CD4-positive, alpha-beta T cell (primary cell): ENCODE results near the gene PHKA1. TPM values are rescaled to one million over a fixed set of nuclear protein-coding genes. Genes with fewer than 3 reads are reported as not detected.

Experiments used
- ATAC-seq: fragments of 200-7000 bp; cut with Tn5 transposase; one replicate; pipeline ENCODE4 v1.10.0; 2022; ENCODE audit warnings: mild to moderate bottlenecking; ENCODE audit not compliant: poor library complexity
- CTCF ChIA-PET: fragments of 350-600 bp; sonication (Branson Sonifier 250); formaldehyde crosslinking; loops from one replicate; lab custom pipeline; 2021; ENCODE audit warnings: antibody characterized with exemption, inconsistent platforms; lab: Charles Lee
- POLR2A ChIA-PET: fragments of 350-600 bp; sonication (Branson Sonifier 250); formaldehyde crosslinking; loops from one replicate; lab custom pipeline; 2021; ENCODE audit warnings: antibody characterized with exemption, inconsistent platforms; lab: Charles Lee
- DNase-seq, 14 experiments: peaks; one replicate each; pipeline ENCODE4 v3.0.0-alpha.2; 2013 to 2020; ENCODE audit warnings: mixed read lengths in 2 of 14
- H3K27ac ChIP-seq, 2 donors: one replicate each; pipeline versions ENCODE4 v1.5.1 to v1.7.0; 2013; ENCODE audit warnings: low read length in 2 of 2, low read depth in 1 of 2, mild to moderate bottlenecking in 1 of 2
- H3K27me3 ChIP-seq, 2 experiments: 1 replicate in 1 of 2; 2 replicates in 1 of 2; pipeline versions ENCODE4 v1.6.1 to v1.7.0; 2013; ENCODE audit warnings: low read length in 2 of 2, control low read depth in 1 of 2, mild to moderate bottlenecking in 1 of 2, moderate library complexity in 1 of 2; ENCODE audit not compliant: insufficient read depth in 2 of 2, control insufficient read depth in 1 of 2
- H3K36me3 ChIP-seq: one replicate; pipeline ENCODE4 v1.6.1; 2013; ENCODE audit warnings: low read length, control low read depth; ENCODE audit not compliant: insufficient read depth
- H3K4me1 ChIP-seq: one replicate; pipeline ENCODE4 v1.6.1; 2013; ENCODE audit warnings: low read length, control low read depth; ENCODE audit not compliant: insufficient read depth
- H3K4me3 ChIP-seq: one replicate; pipeline ENCODE4 v1.5.1; 2013; ENCODE audit warnings: mild to moderate bottlenecking, low read length, moderate library complexity
- H3K9me3 ChIP-seq, 2 experiments: 1 replicate in 1 of 2; 2 replicates in 1 of 2; pipeline versions ENCODE4 v1.6.1 to v1.7.0; 2013; ENCODE audit warnings: low read length in 2 of 2, mild to moderate bottlenecking in 2 of 2, control low read depth in 1 of 2, moderate library complexity in 1 of 2; ENCODE audit not compliant: control insufficient read depth in 1 of 2, insufficient read depth in 1 of 2
- H3K27ac Mint-ChIP-seq: one replicate; pipeline ENCODE4 v1.8.0; 2020; ENCODE audit warnings: mixed read lengths
- H3K27me3 Mint-ChIP-seq: one replicate; pipeline ENCODE4 v1.8.0; 2021; ENCODE audit warnings: mixed read lengths
- H3K36me3 Mint-ChIP-seq: one replicate; pipeline ENCODE4 v1.8.0; 2021; ENCODE audit warnings: low read depth, mixed read lengths
- H3K4me1 Mint-ChIP-seq: one replicate; pipeline ENCODE4 v1.8.0; 2021; ENCODE audit warnings: low read depth, mixed read lengths
- H3K4me3 Mint-ChIP-seq: one replicate; pipeline ENCODE4 v1.8.0; 2020; ENCODE audit warnings: mild to moderate bottlenecking, mixed read lengths
- H3K9me3 Mint-ChIP-seq: one replicate; pipeline ENCODE4 v1.8.0; 2020; ENCODE audit warnings: mixed read lengths
- CTCF ChIP-seq: fragments of 200-600 bp; IDR thresholded peaks from one replicate; pipeline ENCODE4 v1.8.0; 2022; ENCODE audit warnings: antibody characterized with exemption, mild to moderate bottlenecking
- intact Hi-C, 2 experiments: fragments of 100-400 bp; cut with DNase I in 1 of 2; cut with micrococcal nuclease in 1 of 2; formaldehyde crosslinking; loops; one replicate each; pipeline versions ENCODE4 v1.15.1 to v1.9.0; 2023 to 2025; cut with DNase I, micrococcal nuclease
- total RNA-seq, 174 experiments: library from RNA in 2 of 174; stranded (reverse) in 2 of 174; gene quantifications; one replicate each; pipeline ENCODE4 v1.2.3 and lab custom pipeline; 2021 to 2026

Gene PHKA1
- total RNA-seq, 2 experiments from 2014 or later = 0.39 to 0.63 TPM

DNA sequence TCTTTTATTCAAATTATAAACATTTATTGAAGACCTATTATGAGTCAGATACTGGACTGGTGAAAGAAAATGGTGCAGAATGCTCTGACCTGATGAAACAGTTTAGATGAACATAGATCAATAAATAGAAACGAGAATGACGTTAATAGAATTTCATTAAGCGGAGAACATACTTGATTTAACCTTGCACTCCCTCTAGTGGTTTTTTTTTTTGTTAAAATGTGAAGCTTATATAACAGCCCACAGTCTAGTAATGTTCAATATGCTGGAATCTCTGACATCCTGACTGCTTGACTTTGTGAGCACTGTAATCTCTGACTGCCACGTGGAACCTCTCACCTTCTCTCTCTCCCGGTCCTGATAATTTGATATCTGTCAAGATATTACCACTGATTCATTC lies 173.8 kb downstream of the PHKA1 start:
- DNase-seq (no peak), ATAC-seq (no peak)
- no peak overlapping the region for H3K4me3 ChIP-seq
- H3K27ac ChIP-seq = no peak overlapping the region
- H3K4me3 Mint-ChIP-seq = no peak overlapping the region
- ChIA-PET POLR2A (interaction anchor here (0.5 kb wide), 1 partner anchor 292 kb away, joined by 4 read pairs; no protein-coding TSS in a partner anchor), CTCF (interaction anchor here (0.7 to 1.3 kb wide), 2 partner anchors 277 to 295 kb away, joined by 3 to 6 read pairs; no protein-coding TSS in a partner anchor)
- no peaks in the 10 kb centered on the region for H3K27me3 Mint-ChIP-seq
- peaks cover 31% of the 10 kb centered on the region for H3K36me3 Mint-ChIP-seq
- no peaks in the 10 kb centered on the region for H3K4me1 Mint-ChIP-seq
- H3K4me1 ChIP-seq = no peaks in the 10 kb centered on the region
- H3K9me3 Mint-ChIP-seq = no peaks in the 10 kb centered on the region
- H3K27ac Mint-ChIP-seq = no peak overlapping the region
- no peak for TF ChIP-seq CTCF
- H3K9me3 ChIP-seq = no peaks in the 10 kb centered on the region
- H3K36me3 ChIP-seq = peaks cover 4% of the 10 kb centered on the region
- no peaks in the 10 kb centered on the region for H3K27me3 ChIP-seq
- intact Hi-C loops = no loop called here

DNA sequence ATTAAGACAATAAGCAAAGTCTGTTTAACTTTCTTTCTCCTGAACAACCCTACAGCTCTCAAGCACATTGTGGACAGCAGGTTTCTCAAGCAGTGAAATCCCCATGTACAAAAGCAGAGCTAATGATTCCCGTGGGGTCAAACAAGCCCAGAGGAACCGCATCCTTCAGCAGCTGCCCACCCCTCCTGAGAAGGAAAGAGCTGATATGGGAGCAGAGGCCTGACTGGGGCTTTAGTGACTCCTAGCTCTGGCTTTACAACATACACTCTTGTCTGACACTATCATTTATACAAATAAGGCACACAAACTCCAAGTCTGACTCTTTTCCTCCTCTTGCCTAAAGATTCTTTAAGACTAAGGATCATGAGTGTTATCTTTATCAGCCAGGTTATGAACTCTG lies 174.3 kb downstream of the PHKA1 start:
- no peak overlapping the region for H3K27ac Mint-ChIP-seq
- no peaks in the 10 kb centered on the region for H3K27me3 Mint-ChIP-seq
- H3K4me3 ChIP-seq = no peak overlapping the region
- H3K27me3 ChIP-seq = no peaks in the 10 kb centered on the region
- ChIA-PET POLR2A (no interaction called here), CTCF (interaction anchor here (1.3 kb wide), 1 partner anchor 295 kb away, joined by 6 read pairs; no protein-coding TSS in a partner anchor)
- ATAC-seq = no peak
- H3K4me1 ChIP-seq = no peaks in the 10 kb centered on the region
- peaks cover 26% of the 10 kb centered on the region for H3K36me3 Mint-ChIP-seq
- DNase-seq = no peak
- no peak overlapping the region for H3K27ac ChIP-seq
- TF ChIP-seq CTCF = no peak
- H3K4me1 Mint-ChIP-seq = no peaks in the 10 kb centered on the region
- H3K36me3 ChIP-seq = peaks cover 4% of the 10 kb centered on the region
- H3K4me3 Mint-ChIP-seq = no peak overlapping the region
- H3K9me3 Mint-ChIP-seq = no peaks in the 10 kb centered on the region
- no peaks in the 10 kb centered on the region for H3K9me3 ChIP-seq
- intact Hi-C loops = no loop called here

- Histone ChIP-seq H3K27ac (no peak overlapping the region), H3K27me3 (no peaks in the 10 kb centered on the region), H3K4me1 (no peaks in the 10 kb centered on the region), H3K9me3 (no peaks in the 10 kb centered on the region), H3K36me3 (no peaks in the 10 kb centered on the region), H3K4me3 (no peak overlapping the region)
- ChIA-PET CTCF (no interaction called here), POLR2A (no interaction called here)
- Mint-ChIP-seq H3K4me3 (no peak overlapping the region), H3K27ac (no peak overlapping the region), H3K9me3 (no peaks in the 10 kb centered on the region), H3K27me3 (no peaks in the 10 kb centered on the region), H3K36me3 (peaks cover 12% of the 10 kb centered on the region), H3K4me1 (no peaks in the 10 kb centered on the region)
- ATAC-seq = no peak
- no peak for TF ChIP-seq CTCF
- DNase-seq = no peak
- intact Hi-C loops = no loop called here
These were observed 177.6 kb downstream of the PHKA1 start for GRCh38 chrX:72536542-72536941.
